ENCODE results near the gene CIPC.

Gene CIPC

GRCh38 chr14:77104393-77104792, 6.3 kb downstream of the CIPC start:
- no peak for DNase-seq

- no peak for DNase-seq
Observed at GRCh38 chr14:77105145-77105939, 7.3 kb downstream of the CIPC start.

- no peak for DNase-seq
Observed at GRCh38 chr14:77106666-77107065, 8.6 kb downstream of the CIPC start.

- no peak for DNase-seq
Observed at GRCh38 chr14:77107228-77107627, 9.2 kb downstream of the CIPC start.

GRCh38 chr14:77108753-77109152, 10.7 kb downstream of the CIPC start:
- no peak for DNase-seq

- no peak for DNase-seq
Observed at GRCh38 chr14:77109656-77110055, 11.6 kb downstream of the CIPC start.

- DNase-seq, result no peak
Observed at GRCh38 chr14:77110286-77110685, 12.2 kb downstream of the CIPC start.

- DNase-seq, result no peak
Observed at GRCh38 chr14:77111021-77111420, 13.0 kb downstream of the CIPC start.

- no peak for DNase-seq
Observed at GRCh38 chr14:77113644-77114043, 15.6 kb downstream of the CIPC start.

GRCh38 chr14:77114609-77115008, 16.6 kb downstream of the CIPC start:
- no peak for DNase-seq

GRCh38 chr14:77116172-77116817, 18.2 kb downstream of the CIPC start:
- DNase-seq, result no peak

GRCh38 chr14:77119851-77120250, 21.8 kb downstream of the CIPC start:
- DNase-seq, result no peak

- no peak for DNase-seq
Observed at GRCh38 chr14:77120771-77121743, 23.0 kb downstream of the CIPC start.

- DNase-seq, result no peak
Observed at GRCh38 chr14:77122526-77123125, 24.6 kb downstream of the CIPC start.

- DNase-seq, result peak; percentile 92
Observed at GRCh38 chr14:77123381-77124325, 25.6 kb downstream of the CIPC start.

GRCh38 chr14:77124345-77125280, 26.6 kb downstream of the CIPC start:
- DNase-seq, result peak; percentile 86

GRCh38 chr14:77125281-77125801, 27.3 kb downstream of the CIPC start:
- DNase-seq, result peak; percentile 39

- no peak for DNase-seq
Observed at GRCh38 chr14:77125823-77126325, 27.8 kb downstream of the CIPC start.

- DNase-seq, result no peak
Observed at GRCh38 chr14:77126461-77126990, 28.5 kb downstream of the CIPC start.

- peak; percentile 11 for DNase-seq
Observed at GRCh38 chr14:77128414-77128891, 30.4 kb downstream of the CIPC start.

Measured in DMS53 (cell line).